Dermis blood vessel endothelial cell (primary cell): ENCODE data around the gene CPT1A. TPM values are rescaled to one million over a fixed set of nuclear protein-coding genes. Genes with fewer than 3 reads are reported as not detected.
A peak's percentile ranks its signal among the peaks of the same experiment; 100 is the strongest.

ENCODE experiments used
- DNase-seq: peaks from one replicate; pipeline ENCODE4 v3.0.0; 2010
- total RNA-seq: library from RNA; depleted of rRNA; stranded (reverse); fragments of >200 nt; gene quantifications from 2 replicates; pipeline ENCODE4 v1.2.3, GENCODE V29; 2014

The CPT1A gene
- total RNA-seq, 1 donor from 2014 or later = 141 TPM

DNA sequence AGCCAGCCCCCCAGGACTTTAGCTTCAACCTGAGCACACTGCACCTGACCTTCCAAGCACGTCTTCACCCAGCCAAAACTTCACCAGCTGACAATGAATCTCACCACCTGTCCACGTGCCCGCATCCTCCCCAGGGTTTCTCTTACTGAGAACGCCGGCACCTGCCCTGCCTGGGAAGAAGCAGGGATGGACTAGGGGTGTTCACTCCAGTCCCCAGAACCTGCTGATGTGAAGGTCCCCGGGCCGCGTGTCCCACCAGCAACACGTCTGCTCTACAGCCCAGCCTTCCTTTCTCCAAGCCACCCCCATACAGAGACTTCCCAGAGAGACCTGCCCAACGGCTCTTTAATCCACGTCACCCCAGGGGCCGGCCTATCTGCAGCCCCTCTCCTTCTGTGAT is 12.8 kb downstream of the CPT1A start:
- DNase-seq = no peak

DNA sequence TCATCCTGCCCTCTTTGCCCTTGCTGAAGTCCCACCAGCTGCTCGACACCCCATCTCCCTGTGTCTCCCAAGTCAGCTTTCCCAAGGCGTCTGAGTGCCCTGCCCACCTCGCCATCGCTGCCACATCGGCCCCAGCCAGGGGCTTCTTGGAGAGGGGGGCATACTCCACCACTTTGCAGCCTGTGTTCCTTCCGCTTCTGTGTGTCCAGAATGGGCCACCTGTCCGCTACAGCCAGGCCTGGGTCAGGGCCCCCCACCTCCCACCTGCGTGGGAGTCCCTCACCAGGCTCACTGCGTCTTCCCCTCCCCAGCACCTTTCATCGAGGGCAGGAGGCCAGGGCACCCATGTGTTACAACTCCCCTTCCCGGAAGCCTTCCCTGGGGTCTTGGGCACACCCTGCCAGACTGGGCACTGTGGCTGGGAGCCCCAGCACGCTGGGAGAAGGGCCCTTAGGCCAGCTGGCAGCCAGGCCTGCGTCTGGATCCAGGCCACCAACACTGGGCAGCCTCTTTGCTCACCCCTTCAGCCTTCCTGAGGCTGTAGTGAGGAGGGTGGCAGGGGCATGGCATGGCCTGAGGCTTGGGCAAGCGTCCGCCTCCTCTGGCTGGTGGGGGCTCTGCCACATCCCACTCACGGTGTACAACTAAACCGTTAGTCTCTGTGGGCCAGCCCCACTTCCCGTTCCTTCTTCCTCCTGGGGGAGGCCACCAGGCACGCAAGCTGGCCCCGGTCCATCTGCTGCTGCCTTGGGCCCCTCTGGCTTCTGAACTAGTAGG is 13.4 kb downstream of the CPT1A start:
- no peak for DNase-seq

DNA sequence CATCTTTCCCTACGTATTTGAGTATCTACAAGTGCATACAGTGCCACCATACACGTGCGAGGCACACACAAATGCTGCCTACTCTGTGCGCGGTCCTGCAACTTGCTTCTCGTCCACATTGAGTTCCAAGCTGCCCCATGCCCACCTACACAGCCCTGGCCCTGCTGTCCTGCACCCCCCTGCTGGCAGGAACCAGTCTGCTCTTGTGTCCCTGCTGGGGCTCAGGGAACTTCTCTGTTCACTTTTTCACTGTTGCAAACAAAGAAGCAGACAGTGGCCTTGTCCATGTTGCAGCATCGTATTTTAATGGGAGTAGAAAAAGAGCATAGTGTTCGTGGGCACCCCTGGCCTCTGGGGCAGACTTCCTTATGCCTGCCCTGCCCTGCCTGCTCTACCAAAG is 14.0 kb downstream of the CPT1A start:
- DNase-seq = peak; percentile 22

DNA sequence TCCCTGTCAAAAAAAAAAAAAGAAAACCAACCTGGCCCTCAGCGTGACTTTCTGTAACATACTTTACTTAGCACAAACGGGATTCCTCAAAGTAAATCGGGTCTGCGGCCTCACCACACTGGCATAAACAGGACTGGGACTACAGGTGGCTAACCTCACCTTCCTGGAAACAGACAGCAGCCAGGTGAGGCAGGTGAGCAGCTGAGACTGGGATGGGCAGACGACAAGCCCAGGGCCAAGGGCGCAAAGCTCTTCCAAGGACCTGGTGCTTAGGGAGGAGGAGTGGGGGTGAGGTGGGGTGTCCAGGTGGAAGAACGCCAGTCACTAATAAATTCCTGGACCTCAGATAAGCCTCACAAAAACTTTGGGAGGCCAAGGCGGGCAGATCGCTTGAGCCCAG is 15.0 kb downstream of the CPT1A start:
- no peak for DNase-seq

DNA sequence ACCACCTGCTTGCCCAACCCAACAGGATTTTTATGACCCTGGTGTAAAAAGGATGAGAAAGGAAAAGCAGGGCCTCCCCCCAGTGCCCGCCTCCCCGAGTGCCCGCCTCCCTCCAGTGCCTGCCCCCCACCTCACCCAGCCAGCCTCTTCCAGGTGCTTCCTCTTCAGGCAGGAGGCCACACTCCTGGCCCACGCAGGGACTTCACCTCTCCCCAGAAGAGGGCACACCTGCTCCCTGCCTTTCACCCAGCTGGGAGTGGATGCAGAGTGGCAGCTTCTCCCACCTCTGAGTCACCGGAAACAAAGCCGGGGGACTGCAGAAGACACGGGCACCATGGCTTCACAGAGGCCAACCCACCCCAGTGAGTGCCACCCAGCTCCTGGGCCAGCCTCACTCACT is 16.1 kb downstream of the CPT1A start:
- DNase-seq = peak; percentile 87

DNA sequence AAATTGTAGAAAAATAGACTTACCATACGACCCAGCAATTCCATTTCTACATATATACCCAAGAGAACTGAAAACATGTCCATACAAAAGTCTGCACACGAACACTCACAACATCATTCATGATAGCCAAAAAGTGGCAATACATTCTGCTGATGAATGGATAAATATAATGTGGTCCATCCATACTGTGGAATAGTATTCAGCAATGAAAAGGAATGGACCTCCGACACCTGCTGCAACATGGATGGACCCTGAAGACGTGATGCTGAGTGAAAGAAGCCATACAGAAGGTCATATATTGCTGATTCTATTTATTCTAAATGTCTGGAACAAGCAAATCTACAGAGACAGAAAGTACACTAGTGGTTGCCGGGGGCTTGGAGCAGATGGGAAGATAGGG is 19.2 kb downstream of the CPT1A start:
- DNase-seq = no peak

DNA sequence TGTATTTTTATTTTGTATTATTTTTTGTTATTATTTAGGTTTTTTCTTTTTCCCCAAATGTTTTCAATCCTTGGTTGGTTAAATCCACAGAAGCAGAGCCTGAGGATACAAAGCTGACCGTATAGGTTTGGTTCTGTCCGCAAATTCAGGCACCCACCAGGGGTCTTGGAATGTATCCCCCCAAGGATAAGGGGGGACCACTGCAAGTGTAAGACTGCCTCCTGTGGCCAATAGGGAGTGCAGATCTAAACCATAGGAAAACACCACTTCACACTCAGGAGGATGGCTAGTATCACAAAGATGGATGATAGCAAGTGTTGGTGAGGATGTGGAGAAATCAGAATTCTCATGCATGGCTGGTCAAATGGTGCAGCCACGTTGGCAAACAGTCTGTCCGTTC is 20.0 kb downstream of the CPT1A start:
- DNase-seq = no peak

DNA sequence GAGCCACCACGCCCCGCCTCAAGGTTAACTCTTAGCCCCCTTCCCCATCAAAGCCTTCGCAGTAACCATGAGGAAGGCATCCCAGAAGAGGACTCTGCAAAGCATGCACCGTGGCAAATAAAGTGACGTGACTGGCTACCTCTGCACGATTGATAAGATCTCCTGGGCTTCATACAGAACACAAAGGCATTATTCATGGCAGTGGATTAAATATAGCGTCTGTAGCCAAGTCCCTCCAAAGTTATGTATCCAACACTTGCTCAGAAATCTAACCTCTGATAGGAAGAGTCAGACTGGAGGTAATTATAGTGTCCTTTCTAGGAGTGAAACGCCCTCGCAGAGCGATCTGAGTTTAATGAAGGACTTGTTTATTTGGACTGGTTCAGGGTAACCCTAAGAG is 22.4 kb downstream of the CPT1A start:
- no peak for DNase-seq

DNA sequence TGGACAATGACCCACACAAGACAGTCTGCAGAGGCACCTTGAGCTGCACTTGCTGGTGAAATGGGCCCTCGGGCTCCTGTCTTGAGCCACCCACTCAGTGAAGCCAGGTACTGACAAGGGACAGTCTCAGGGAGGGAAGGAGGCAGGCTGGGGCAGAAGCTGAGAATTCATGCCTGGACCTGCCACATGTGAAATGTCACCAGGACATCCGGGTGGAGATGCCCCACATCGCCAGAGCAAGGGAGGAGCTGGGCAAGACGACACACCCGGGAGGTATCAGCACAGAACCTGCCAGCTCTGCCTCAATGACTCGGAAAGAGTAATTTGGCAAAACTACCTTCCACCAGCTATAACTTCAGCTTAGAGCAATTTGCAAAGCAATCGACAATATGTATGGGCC is 23.5 kb downstream of the CPT1A start:
- no peak for DNase-seq

DNA sequence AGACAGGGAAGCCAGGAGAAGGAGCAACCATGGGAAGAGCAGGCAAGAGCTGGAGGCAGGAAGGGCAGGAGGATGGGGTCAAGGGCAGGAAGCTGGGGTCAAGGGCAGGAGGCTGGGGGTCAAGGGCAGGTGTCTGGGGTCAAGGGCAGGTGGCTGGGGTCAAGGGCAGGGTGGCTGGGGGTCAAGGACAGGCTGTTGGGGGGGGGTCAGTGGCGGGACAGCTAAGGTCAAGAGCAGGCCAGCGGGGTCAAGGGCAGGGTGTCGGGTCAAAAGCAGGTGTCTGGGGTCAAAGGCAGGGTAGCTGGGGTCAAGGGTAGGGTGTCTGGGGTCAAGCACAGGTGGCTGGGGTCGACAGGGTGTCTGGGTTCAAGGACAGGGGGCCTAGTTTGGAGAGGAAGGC is 24.2 kb downstream of the CPT1A start:
- DNase-seq = no peak

DNA sequence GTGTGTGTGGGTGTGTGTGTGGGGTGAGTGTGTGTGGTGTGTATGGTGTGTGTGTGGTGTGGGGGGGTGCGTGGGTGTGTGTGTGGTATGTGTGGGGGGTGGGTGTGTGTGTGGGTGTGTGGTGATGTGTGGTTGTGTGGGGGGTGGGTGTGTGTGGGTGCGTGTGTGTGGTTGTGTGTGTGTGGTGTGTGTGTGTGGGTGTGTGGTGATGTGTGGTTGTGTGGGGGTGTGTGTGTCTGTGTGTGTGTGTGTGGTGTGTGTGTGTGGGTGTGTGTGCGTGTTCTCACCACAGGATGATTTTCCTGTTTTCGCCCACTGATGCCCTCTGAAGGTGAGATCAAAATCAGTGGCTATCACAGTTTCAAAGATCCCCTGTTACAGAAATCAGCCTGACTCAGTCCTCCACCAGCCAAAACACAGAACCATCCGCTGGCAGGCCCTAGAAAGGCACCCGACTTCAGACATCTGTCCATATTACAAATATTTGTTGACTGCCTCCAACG is 24.7 kb downstream of the CPT1A start:
- peak; percentile 11 for DNase-seq

DNA sequence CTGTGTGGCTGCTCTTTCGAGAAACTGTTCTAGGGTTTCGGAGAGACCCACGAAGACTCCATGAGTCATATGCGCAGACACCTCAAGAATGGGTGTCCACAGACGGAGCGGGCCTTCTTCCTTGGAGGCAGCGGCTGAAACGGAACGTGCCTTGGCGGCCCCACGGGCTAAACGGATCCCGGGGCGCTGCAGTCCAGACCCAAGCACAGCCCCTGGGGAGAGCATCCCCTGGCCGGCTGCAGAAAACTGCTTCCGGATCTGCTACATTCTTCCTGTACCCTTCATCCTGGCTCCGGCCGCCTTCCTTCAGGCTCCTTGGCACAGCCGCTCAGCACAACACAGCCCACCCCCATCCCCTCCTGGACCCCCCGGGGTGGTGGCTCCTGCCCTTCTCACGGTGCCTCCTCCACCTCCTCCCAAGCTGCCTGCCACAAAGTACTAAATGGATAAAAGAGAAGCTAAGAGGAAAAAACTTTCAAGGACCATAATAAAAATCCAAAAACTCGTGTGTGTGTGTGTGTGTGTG is 25.4 kb downstream of the CPT1A start:
- DNase-seq = no peak

DNA sequence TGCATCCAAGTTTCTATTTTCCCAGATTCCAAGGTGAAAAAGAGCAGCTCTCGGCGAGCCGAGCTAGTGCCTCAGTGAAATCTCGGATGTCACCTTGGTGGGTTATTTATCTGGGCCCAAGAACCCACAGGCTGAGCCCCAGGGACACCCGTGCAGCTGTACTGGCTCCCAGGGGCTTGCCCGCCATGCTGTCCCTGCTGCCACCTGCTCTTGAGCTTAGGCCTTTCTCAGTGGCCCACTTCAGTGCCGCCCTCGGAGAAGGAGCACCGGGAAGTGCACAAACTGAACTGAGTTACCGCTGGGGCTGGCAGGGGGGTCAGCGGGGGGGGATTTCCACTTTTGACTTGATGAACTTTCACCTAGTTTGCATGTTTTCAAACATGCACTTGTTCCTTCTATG is 27.9 kb downstream of the CPT1A start:
- DNase-seq = no peak

DNA sequence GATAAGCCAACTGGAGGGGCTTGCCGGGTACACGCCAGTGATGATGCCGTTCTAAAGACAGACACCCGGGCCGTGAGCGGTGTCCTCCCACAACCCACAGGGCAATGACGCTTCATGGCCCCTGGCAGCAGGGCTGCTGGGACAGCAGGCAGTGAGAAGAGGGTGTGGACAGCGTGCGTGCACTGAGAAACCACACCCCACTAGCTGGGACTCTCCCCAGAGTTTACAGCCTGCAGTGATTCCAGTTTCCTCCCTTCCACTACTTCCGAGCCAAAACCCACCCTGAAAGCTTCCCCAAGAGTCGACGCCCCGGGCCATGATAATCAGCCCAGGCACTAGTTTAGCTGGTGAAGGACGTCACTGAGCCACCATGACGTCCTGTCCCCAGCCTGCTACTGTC is 29.2 kb downstream of the CPT1A start:
- DNase-seq = no peak

DNA sequence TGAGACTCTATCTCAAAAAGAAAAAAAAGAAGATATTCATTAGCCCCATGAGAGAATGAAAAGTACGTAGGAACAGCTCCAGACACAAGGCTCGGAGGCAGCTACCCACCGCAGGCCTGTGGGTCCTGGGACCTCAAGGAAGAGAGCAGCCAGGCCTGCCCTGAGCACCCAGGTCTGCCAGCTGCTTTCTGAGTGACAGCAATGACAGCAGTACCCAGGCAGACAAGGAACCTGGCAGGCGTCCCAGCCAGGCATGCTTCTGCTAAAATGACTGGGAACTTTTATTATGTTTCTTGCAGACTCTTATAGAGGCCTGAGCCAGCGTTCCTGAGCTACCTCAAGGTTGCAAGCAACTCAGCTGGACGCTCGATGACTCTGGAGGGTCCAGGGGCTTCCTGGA is 31.6 kb downstream of the CPT1A start:
- DNase-seq = no peak

DNA sequence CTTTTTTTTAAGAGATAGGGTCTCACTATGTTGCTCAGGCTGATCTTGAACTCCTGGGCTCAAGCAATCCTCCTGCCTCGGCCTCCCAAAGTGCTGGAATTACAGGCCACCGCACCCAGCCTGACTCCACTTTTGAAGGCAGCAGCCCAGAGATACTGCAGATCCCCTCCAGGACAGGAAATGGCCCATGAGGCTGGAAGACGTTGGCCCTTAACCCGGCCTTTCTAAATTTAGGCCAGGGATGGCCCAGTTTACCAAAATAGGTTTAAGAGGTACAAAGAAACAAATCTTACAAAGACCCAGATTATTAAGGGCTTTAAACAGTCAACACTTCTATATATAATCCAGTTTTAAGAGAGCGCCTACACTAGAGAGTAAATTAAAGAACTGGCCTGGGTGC is 32.2 kb downstream of the CPT1A start:
- DNase-seq = no peak

DNA sequence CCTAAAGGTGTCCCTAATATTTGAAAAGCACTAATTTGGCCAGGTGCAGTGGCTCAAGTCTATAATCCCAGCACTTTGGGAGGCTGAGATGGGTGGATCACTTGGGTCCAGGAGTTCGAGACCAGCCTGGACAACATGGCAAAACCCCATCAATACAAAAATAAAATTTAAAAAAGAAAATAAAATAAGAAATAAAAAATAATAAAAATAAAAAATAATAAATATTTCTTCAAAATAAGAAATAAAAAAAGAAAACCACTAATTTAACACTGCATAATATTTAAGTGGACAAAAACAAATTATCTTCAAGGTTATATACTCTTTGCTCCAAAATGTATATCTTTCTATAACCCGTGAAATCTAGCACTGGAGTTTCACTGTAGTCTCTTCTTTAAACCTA is 32.9 kb downstream of the CPT1A start:
- no peak for DNase-seq

DNA sequence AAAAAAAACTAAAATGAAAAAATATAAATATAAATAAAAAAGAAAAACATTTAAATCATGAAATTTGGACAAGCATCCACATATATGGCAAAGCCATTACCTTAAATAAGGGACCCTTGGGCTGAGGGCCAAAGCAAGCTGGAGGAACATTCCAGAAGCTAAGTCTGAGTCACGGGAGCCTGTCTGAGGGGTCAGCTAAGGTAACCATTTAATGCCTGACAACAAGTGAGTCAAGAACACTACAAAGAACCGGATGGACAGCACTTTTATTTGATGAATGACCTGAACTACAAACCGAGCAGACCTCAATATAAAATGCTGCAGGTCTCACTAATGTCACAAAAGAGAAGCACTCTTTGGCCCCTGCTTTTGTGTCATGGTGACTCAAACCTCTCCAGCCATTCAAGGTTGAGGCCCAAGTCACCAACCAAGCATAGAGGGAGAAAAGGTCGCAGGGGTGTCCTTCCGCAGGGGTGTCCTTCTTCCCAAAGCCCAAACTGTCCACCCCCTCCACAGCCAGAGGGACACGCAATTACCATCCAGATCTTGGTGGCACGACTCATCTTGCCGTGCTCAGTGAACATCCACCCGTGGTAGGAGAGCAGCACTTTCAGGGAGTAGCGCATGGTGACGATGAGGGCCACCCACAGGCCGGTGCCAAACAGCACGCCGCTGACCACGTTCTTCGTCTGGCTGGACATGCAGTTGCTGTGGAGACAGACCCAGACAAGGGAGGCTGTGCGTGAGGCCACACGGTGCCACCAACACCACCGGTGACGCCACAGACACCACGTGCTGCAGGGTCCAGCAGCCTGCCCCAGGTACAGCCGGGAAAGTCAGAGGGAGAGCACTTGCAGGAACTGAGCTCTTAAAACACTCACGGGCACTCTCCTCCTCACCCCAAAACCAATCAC is 34.5 kb downstream of the CPT1A start:
- DNase-seq = peak; percentile 66

DNA sequence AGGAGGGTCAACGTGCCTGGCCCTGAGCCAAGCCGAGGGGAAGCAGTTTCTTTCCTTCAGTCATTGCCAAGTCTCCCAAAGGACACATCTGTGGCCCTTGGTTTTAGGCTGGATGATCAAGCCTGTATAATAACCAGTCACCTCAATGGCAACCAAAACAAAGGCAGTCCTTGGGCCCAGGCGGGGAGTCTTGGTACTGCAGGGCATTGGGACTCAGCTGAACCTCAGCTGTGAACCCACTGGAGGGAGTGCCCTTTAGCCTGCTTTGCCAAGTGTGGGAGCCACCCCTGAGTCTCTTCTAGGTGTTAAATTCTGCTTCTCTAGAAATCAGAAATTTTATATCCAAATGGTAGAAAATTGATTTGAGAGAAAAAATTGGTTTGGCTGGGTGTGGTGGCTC is 36.9 kb downstream of the CPT1A start:
- DNase-seq = no peak

DNA sequence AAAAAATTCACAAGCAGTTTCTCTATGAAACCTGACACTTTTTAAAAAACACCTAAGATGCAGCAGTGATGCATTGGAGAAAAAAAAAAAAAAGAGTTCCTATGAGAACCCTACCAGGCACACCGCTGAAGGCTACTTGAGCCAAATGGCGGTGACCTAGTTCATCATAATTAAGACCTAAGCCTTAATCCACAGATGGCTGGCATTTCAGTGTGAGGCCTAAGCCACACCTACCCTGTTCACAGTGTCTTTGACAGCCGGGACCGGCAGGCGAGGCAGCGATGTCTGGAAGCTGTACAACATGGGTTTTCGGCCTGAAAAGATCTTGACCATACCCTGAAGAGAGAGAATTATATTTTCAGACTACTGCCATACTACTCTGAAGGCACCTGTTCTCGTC is 38.0 kb downstream of the CPT1A start:
- no peak for DNase-seq

DNA sequence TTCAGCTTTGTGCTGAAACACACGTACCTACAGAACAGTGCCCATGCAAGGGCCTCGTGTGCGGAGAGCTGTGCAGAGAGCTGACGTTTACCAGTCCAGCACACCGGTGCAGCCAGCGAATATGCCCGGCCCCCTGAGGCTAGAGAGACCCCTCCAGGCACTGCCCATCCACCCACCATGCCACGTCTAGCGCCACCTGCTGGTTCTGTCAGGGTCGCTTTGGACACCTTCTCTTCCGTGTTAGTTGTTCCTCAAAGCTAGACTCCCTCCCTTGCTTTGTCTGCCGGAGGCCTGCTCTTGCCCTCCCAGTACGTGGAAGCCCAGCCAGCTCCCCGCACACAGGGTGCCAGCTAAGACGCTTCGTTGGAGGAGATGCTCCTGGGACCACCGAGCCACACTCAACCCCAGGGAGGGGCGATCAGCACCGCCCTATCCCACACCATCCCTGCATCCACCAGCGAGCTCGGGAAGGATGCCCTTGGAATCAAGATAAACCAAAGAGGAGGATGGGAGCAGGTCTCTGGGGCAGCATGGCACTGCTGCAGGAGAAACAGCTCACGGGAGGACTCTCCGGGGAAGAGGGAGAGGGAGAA is 43.4 kb downstream of the CPT1A start:
- peak; percentile 61 for DNase-seq

DNA sequence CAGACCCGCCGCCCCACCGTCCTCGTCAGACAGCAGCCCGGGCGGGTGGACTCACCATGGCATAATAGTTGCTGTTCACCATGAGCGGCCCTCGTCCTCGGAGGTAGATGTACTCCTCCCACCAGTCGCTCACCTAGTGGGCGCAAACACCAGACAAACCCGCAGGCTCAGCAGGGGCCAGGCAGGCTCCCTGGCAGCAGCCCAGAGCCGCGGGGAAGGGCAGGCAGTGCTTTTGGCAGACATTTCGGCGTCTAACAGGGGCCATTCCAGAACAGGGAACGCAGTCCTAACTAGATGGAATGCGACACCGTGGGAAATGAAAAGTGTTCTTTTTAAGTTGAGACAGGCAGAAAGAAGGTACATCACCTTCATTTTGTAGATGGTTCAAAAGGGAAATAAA is 44.9 kb downstream of the CPT1A start:
- DNase-seq = no peak

DNA sequence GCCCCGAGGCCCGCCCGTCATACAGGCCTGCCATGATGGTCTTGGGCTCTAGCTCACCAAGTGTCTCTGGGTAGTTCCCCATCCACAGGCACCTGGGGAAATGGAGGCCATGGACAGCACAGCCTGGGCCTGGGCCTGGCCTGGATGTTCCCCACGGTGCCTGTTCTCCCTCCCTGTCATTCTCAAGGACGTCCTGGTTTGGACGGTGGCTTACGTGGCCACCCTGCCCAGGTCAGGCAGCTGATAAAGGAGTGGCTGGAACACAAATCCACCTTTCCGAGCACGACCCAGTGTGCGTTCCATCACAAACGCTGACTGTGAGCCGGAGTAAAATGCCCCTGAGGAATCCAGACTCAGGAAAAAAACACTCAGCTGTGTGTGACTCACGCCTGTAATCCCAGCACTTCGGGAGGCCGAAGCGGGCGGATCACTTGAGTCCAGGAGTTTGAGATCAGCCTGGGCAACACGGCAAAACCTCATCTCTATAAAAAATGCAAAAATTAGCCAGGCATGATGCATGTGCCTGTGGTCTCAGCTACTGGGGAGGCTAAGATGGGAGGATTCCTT is 49.2 kb downstream of the CPT1A start:
- peak; percentile 33 for DNase-seq
